Endothelial cell of umbilical vein (primary cell): ENCODE results near the gene YDJC. TPM values are rescaled to one million over a fixed set of nuclear protein-coding genes. Genes with fewer than 3 reads are reported as not detected.
A peak's percentile ranks its signal among the peaks of the same experiment; 100 is the strongest.

Experiments used
- BruUV-seq: library from RNA; stranded (reverse); fragments of 400-500 nt; replicated peaks from 2 replicates; lab custom pipeline; 2021; lab: Mats Ljungman, UMichigan
- CTCF ChIA-PET: fragments of 300-600, 350-600 bp; sonication (Branson Sonifier 250); formaldehyde crosslinking; loops from one replicate; lab custom pipeline; 2021; ENCODE audit warnings: antibody characterized with exemption, inconsistent platforms; lab: Charles Lee
- POLR2A ChIA-PET: fragments of 300-600, 350-600 bp; sonication (Branson Sonifier 250); formaldehyde crosslinking; loops from one replicate; lab custom pipeline; 2021; ENCODE audit warnings: antibody characterized with exemption, inconsistent platforms; lab: Charles Lee
- DNase-seq: peaks from one replicate; pipeline ENCODE4 v3.0.0-alpha.2; 2011; ENCODE audit warnings: low read depth, low spot score
- FAIRE-seq: peaks from 2 replicates; lab custom pipeline; 2011; peaks lifted over from hg19 to GRCh38; lab: Jason Lieb, UNC
- H2AFZ ChIP-seq: 2 replicates; pipeline ENCODE4 v1.6.0; 2012; ENCODE audit warnings: low read depth, low read length, control low read depth, inconsistent platforms
- H3K27ac ChIP-seq: 2 replicates; pipeline ENCODE4 v1.5.1; 2011; ENCODE audit warnings: low read depth, mild to moderate bottlenecking, control low read depth, low read length, moderate library complexity; ENCODE audit not compliant: insufficient read depth
- H3K27me3 ChIP-seq, 2 experiments: 2 replicates each; pipeline versions ENCODE4 v1.6.0 to v1.6.1; 2011; ENCODE audit warnings: low read length in 2 of 2, mixed read lengths in 1 of 2; ENCODE audit not compliant: control insufficient read depth in 2 of 2, insufficient read depth in 2 of 2
- H3K36me3 ChIP-seq, 2 experiments: 2 replicates in 1 of 2; 3 replicates in 1 of 2; pipeline ENCODE4 v1.5.1; 2011; ENCODE audit warnings: low read length in 2 of 2, mild to moderate bottlenecking in 1 of 2, moderate library complexity in 1 of 2; ENCODE audit not compliant: control insufficient read depth in 2 of 2, insufficient read depth in 2 of 2; ENCODE audit errors: extremely low read depth in 1 of 2
- H3K4me1 ChIP-seq: 3 replicates; pipeline ENCODE4 v1.5.1; 2011; ENCODE audit warnings: mild to moderate bottlenecking, low read length; ENCODE audit not compliant: control insufficient read depth, insufficient read depth; ENCODE audit errors: extremely low read depth
- H3K4me2 ChIP-seq: 2 replicates; pipeline ENCODE4 v1.6.1; 2011; ENCODE audit warnings: low read length, control low read depth, mixed read lengths; ENCODE audit not compliant: insufficient read depth
- H3K4me3 ChIP-seq, 3 experiments: fragments of 200-600 bp in 1 of 3; sonication (generic), shearing (Covaris generic) in 1 of 3; replicated peaks in 1 of 3; 2 replicates each; pipeline ENCODE4 v1.5.1; 2011 to 2016; ENCODE audit warnings: control low read depth in 3 of 3, low read length in 3 of 3, mild to moderate bottlenecking in 2 of 3, inconsistent platforms in 1 of 3, low read depth in 1 of 3, moderate library complexity in 1 of 3; ENCODE audit not compliant: insufficient read depth in 1 of 3
- H3K79me2 ChIP-seq: 2 replicates; pipeline ENCODE4 v1.6.0; 2012; ENCODE audit warnings: low read length, inconsistent platforms; ENCODE audit not compliant: control insufficient read depth, insufficient read depth
- H3K9ac ChIP-seq: replicated peaks from 2 replicates; pipeline ENCODE3; 2011; ENCODE audit warnings: low read length, control low read depth; ENCODE audit not compliant: insufficient read depth; ENCODE audit errors: extremely low read depth
- H3K9me1 ChIP-seq: replicated peaks from 3 replicates; pipeline ENCODE4 v1.6.0; 2011; ENCODE audit warnings: mild to moderate bottlenecking, low read length; ENCODE audit not compliant: control insufficient read depth, insufficient read depth; ENCODE audit errors: extremely low read depth
- H3K9me3 ChIP-seq: replicated peaks from 2 replicates; pipeline ENCODE4 v1.5.1; 2012; ENCODE audit warnings: low read length, inconsistent platforms; ENCODE audit not compliant: control insufficient read depth, insufficient read depth
- H4K20me1 ChIP-seq: replicated peaks from 2 replicates; pipeline ENCODE3; 2011; ENCODE audit warnings: mild to moderate bottlenecking, low read length; ENCODE audit not compliant: control insufficient read depth, insufficient read depth; ENCODE audit errors: extremely low read depth
- GATA2 ChIP-seq: IDR thresholded peaks from 2 replicates; pipeline ENCODE4 v1.7.0; 2011; ENCODE audit warnings: low read depth, mild to moderate bottlenecking, moderate library complexity, mixed read lengths, low read length; ENCODE audit not compliant: insufficient read length, insufficient read depth
- JUN ChIP-seq: IDR thresholded peaks from 2 replicates; pipeline ENCODE4 v1.6.1; 2011; ENCODE audit warnings: borderline replicate concordance, low read depth; ENCODE audit not compliant: insufficient read length, insufficient read depth
- MYC ChIP-seq: IDR thresholded peaks from one replicate; pipeline ENCODE4 v1.6.1; 2011; ENCODE audit warnings: mild to moderate bottlenecking, low read depth, low read length
- POLR2A ChIP-seq: IDR thresholded peaks from 2 replicates; pipeline ENCODE4 v1.6.1; 2012; ENCODE audit warnings: low read depth, mild to moderate bottlenecking, control low read depth, low read length
- dilution Hi-C: fragments of 300-500 bp; cut with MboI; formaldehyde crosslinking; loops from one replicate; pipeline ENCODE4 v1.15.0; 2019; ENCODE audit warnings: low sequenced_read_pairs; ENCODE audit not compliant: extremely low pct_ligation_motif_present
- intact Hi-C: fragments of 100-400 bp; cut with micrococcal nuclease; formaldehyde crosslinking; loops from one replicate; pipeline ENCODE4 v1.10.0; 2022
- polyA plus RNA-seq, 4 experiments: library from polyadenylated mRNA; depleted of rRNA in 3 of 4; stranded (reverse) in 3 of 4; unstranded in 1 of 4; fragments of >200 nt; gene quantifications; 2 replicates each; pipeline versions ENCODE4 v1.2.1 to v1.2.3, GENCODE V29; 2011 to 2012; ENCODE audit warnings: missing spikeins in 1 of 4
- total RNA-seq: library from RNA; stranded (reverse); gene quantifications from 2 replicates; pipeline ENCODE4 v1.2.3, GENCODE V29; 2021
- TF ChIP-seq, protein P1 (sequence below), 2 donors: IDR thresholded peaks; 1 replicate in 1 of 2; 2 replicates in 1 of 2; pipeline ENCODE4 v1.5.1; 2011; ENCODE audit warnings: low read length in 2 of 2, mild to moderate bottlenecking in 2 of 2, moderate library complexity in 2 of 2, control low read depth in 1 of 2, inconsistent platforms in 1 of 2, low read depth in 1 of 2; ENCODE audit not compliant: insufficient read depth in 1 of 2; ENCODE audit errors: extremely low read depth in 1 of 2

Gene YDJC
- total and polyA plus RNA-seq, 2 donors (not counting 3 experiments of a cell fraction or from before 2014, with no cell fraction given) = 27.2 to 29.9 TPM

DNA sequence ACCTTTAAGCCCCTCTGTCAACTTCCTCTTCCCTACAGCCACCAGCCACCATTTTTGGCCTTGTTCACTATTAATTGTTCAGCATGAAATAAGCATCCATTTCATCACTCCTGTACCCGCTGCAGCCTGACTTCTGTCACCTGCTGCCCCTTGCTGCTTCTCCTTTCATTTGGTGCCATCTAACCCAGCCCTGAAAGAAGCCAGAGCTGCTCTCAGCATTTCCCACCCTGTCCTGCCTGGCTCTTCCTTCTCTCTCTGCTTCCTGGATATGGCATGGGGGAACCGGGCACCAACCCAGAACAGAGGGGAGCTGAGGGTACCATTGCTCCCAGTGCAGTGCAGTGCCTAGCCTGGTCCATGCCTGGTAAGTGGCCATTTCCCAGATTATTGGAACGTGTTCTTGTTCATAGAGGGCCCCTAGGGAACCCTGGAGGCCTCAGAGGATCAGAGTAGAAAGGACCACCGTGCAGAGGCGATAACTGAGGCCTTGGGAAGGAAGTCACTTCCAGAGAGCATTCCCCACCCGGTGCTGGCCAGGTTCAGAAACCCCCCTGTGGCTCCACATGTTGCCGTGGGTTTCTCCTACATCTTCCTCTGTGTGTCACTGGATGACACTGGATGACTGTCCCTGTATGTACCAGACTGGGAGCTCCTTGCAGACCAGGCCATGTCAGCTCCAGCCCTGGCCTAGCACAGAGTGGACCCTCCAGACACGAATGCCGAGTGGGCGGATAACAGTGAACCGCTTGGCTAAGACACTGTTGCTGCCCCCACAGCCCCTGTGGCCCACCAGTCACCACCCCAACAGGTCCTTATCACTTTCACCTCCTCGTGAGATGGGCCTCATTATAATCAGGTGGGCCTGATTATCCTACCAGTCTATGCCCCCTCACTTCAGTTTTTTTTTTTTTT is 4.7 kb downstream of the YDJC start:
- ChIA-PET CTCF (interaction anchor here (0.6 to 1.8 kb wide), 4 partner anchors 11 to 51 kb away, joined by 3 to 8 read pairs (median 4); partner anchors contain the start of gene SDF2L1), POLR2A (no interaction called here)
- no peak overlapping the region for H3K4me3 ChIP-seq
- no peaks in the 10 kb centered on the region for H3K27me3 ChIP-seq
- peaks cover 42% of the 10 kb centered on the region for H3K79me2 ChIP-seq
- H2AFZ ChIP-seq = no peak overlapping the region
- intact Hi-C loops (no loop called here), dilution Hi-C loops (no loop called here)
- H3K9me3 ChIP-seq = no peaks in the 10 kb centered on the region
- H3K27ac ChIP-seq = no peak overlapping the region
- peaks cover 0 to 16% of the 10 kb centered on the region in 2 experiments for H3K36me3 ChIP-seq
- no peak overlapping the region for H3K9ac ChIP-seq
- H3K9me1 ChIP-seq = no peaks in the 10 kb centered on the region
- BruUV-seq = no TSS peak
- no peak overlapping the region for H3K4me2 ChIP-seq
- H3K4me1 ChIP-seq = no peaks in the 10 kb centered on the region
- TF ChIP-seq POLR2A (peak; percentile 28), MYC (no peak), JUN (no peak)
- DNase-seq = no peak
- no peak for FAIRE-seq
- no peaks in the 10 kb centered on the region for H4K20me1 ChIP-seq

- no peak overlapping the region for H3K4me3 ChIP-seq
- peaks cover 0 to 16% of the 10 kb centered on the region in 2 experiments for H3K36me3 ChIP-seq
- dilution Hi-C loops (no loop called here), intact Hi-C loops (no loop called here)
- BruUV-seq = no TSS peak
- no peaks in the 10 kb centered on the region for H3K27me3 ChIP-seq
- no peaks in the 10 kb centered on the region for H4K20me1 ChIP-seq
- H3K9me3 ChIP-seq = no peaks in the 10 kb centered on the region
- no peak overlapping the region for H3K27ac ChIP-seq
- CTCF ChIA-PET = interaction anchor here (0.6 to 1.8 kb wide), 4 partner anchors 12 to 50 kb away, joined by 3 to 8 read pairs (median 4); partner anchors contain the start of gene SDF2L1
- DNase-seq (no peak), FAIRE-seq (no peak)
- peaks cover 44% of the 10 kb centered on the region for H3K79me2 ChIP-seq
- no peaks in the 10 kb centered on the region for H3K4me1 ChIP-seq
- no peak overlapping the region for H2AFZ ChIP-seq
- TF ChIP-seq MYC (no peak), JUN (no peak), GATA2 (no peak), POLR2A (peak; percentile 17)
- TF ChIP-seq, protein P1, sequence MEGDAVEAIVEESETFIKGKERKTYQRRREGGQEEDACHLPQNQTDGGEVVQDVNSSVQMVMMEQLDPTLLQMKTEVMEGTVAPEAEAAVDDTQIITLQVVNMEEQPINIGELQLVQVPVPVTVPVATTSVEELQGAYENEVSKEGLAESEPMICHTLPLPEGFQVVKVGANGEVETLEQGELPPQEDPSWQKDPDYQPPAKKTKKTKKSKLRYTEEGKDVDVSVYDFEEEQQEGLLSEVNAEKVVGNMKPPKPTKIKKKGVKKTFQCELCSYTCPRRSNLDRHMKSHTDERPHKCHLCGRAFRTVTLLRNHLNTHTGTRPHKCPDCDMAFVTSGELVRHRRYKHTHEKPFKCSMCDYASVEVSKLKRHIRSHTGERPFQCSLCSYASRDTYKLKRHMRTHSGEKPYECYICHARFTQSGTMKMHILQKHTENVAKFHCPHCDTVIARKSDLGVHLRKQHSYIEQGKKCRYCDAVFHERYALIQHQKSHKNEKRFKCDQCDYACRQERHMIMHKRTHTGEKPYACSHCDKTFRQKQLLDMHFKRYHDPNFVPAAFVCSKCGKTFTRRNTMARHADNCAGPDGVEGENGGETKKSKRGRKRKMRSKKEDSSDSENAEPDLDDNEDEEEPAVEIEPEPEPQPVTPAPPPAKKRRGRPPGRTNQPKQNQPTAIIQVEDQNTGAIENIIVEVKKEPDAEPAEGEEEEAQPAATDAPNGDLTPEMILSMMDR (IDR thresholded peaks at IDR 0.05; ENCODE audit: extremely low read depth in 1 of 2, insufficient read depth in 1 of 2, low read depth in 1 of 2, low read length in 2 of 2) = peak; percentile 49 to 59
- no peak overlapping the region for H3K9ac ChIP-seq
- H3K4me2 ChIP-seq = no peak overlapping the region
- POLR2A ChIA-PET = no interaction called here
- no peaks in the 10 kb centered on the region for H3K9me1 ChIP-seq
Observed at GRCh38 chr22:21624120-21624879, 5.5 kb downstream of the YDJC start.
